HG03025 (cell line): ENCODE measurements around the gene SMARCD2.
"Not testable (repeated sequence)": the region's sequence is repeated elsewhere in the genome, so short reads cannot be mapped to it uniquely, and the experiment has no call there.

Source experiments
- ATAC-seq: cut with Tn5 transposase; IDR thresholded peaks from one replicate; pipeline ENCODE4 v1.9.1; 2021; ENCODE audit warnings: mild to moderate bottlenecking, moderate library complexity; ENCODE audit not compliant: unreplicated experiment, low FRiP score

SMARCD2 gene

GRCh38 chr17:63816669-63817068 is 25.8 kb downstream of the SMARCD2 start:
- ATAC-seq, result no peak

GRCh38 chr17:63816123-63816522 is 26.4 kb downstream of the SMARCD2 start:
- ATAC-seq, result no peak

GRCh38 chr17:63809970-63810369 is 32.5 kb downstream of the SMARCD2 start:
- no peak for ATAC-seq

GRCh38 chr17:63805591-63805990 is 36.9 kb downstream of the SMARCD2 start:
- no peak for ATAC-seq

GRCh38 chr17:63804328-63804727 is 38.2 kb downstream of the SMARCD2 start:
- ATAC-seq, result no peak

GRCh38 chr17:63800783-63801182 is 41.7 kb downstream of the SMARCD2 start:
- ATAC-seq, result no peak

GRCh38 chr17:63798572-63799106 is 43.8 kb downstream of the SMARCD2 start:
- no peak for ATAC-seq

- not testable (repeated sequence) for ATAC-seq
Observed at GRCh38 chr17:63796375-63796774, 46.1 kb downstream of the SMARCD2 start.

GRCh38 chr17:63792055-63792729 is 50.3 kb downstream of the SMARCD2 start:
- ATAC-seq, result no peak

GRCh38 chr17:63790057-63790456 is 52.4 kb downstream of the SMARCD2 start:
- no peak for ATAC-seq

- no peak for ATAC-seq
Observed at GRCh38 chr17:63786971-63787711, 55.3 kb downstream of the SMARCD2 start.

- ATAC-seq, result no peak
Observed at GRCh38 chr17:63786117-63786516, 56.4 kb downstream of the SMARCD2 start.

- ATAC-seq, result no peak
Observed at GRCh38 chr17:63785556-63785955, 56.9 kb downstream of the SMARCD2 start.

- ATAC-seq, result no peak
Observed at GRCh38 chr17:63783522-63783921, 59.0 kb downstream of the SMARCD2 start.
